Mesenchymal stem cell (in vitro differentiated cells and primary cell): Measurements from ENCODE around the gene OPCML. TPM values are rescaled to one million over a fixed set of nuclear protein-coding genes. Genes with fewer than 3 reads are reported as not detected.

Experiments
- DNase-seq: peaks from one replicate; pipeline ENCODE4 v3.0.0-alpha.2; 2013
- H2AFZ ChIP-seq: one replicate; pipeline ENCODE4 v1.6.1; 2013; ENCODE audit warnings: low read depth, mild to moderate bottlenecking, control low read depth, inconsistent platforms, low read length, moderate library complexity
- H2AK5ac ChIP-seq: 2 replicates; pipeline ENCODE4 v1.6.1; 2013; ENCODE audit warnings: low read length, moderate library complexity, mild to moderate bottlenecking, inconsistent platforms; ENCODE audit not compliant: severe bottlenecking
- H2BK120ac ChIP-seq: one replicate; pipeline ENCODE4 v1.6.1; 2013; ENCODE audit warnings: low read depth, mild to moderate bottlenecking, inconsistent platforms, low read length, moderate library complexity
- H2BK12ac ChIP-seq, 2 experiments: one replicate each; pipeline ENCODE4 v1.6.1; 2013; ENCODE audit warnings: inconsistent platforms in 2 of 2, low read length in 2 of 2, mild to moderate bottlenecking in 2 of 2, moderate library complexity in 2 of 2, control low read depth in 1 of 2
- H2BK15ac ChIP-seq: one replicate; pipeline ENCODE4 v1.6.1; 2013; ENCODE audit warnings: mild to moderate bottlenecking, low read depth, inconsistent platforms; ENCODE audit not compliant: poor library complexity, severe bottlenecking
- H2BK5ac ChIP-seq: 2 replicates; pipeline ENCODE4 v1.6.1; 2013; ENCODE audit warnings: low read depth, mild to moderate bottlenecking, low read length, control low read depth, inconsistent platforms; ENCODE audit not compliant: poor library complexity, severe bottlenecking
- H3K14ac ChIP-seq, 2 experiments: one replicate each; pipeline ENCODE4 v1.6.1; 2013; ENCODE audit warnings: inconsistent platforms in 2 of 2, low read length in 2 of 2, control low read depth in 1 of 2, mild to moderate bottlenecking in 1 of 2, moderate library complexity in 1 of 2
- H3K18ac ChIP-seq, 2 experiments: one replicate each; pipeline ENCODE4 v1.6.1; 2013; ENCODE audit warnings: inconsistent platforms in 2 of 2, low read length in 2 of 2, control low read depth in 1 of 2, low read depth in 1 of 2, mild to moderate bottlenecking in 1 of 2
- H3K23ac ChIP-seq, 2 experiments: one replicate each; pipeline ENCODE4 v1.6.1; 2013; ENCODE audit warnings: inconsistent platforms in 2 of 2, low read length in 2 of 2, mild to moderate bottlenecking in 2 of 2, moderate library complexity in 2 of 2, control low read depth in 1 of 2
- H3K27ac ChIP-seq: 2 replicates; pipeline ENCODE4 v1.5.1; 2013; ENCODE audit warnings: mild to moderate bottlenecking, moderate library complexity, low read length, control low read depth, inconsistent platforms; ENCODE audit not compliant: poor library complexity, severe bottlenecking
- H3K27me3 ChIP-seq, 2 experiments: 2 replicates each; pipeline versions ENCODE4 v1.6.1 to v1.7.0; 2013; ENCODE audit warnings: low read length in 2 of 2, mild to moderate bottlenecking in 2 of 2, moderate library complexity in 2 of 2, control low read depth in 1 of 2, inconsistent platforms in 1 of 2; ENCODE audit not compliant: control insufficient read depth in 1 of 2, insufficient read depth in 1 of 2
- H3K36me3 ChIP-seq, 2 experiments: 2 replicates each; pipeline versions ENCODE4 v1.6.1 to v1.7.0; 2013; ENCODE audit warnings: low read length in 2 of 2, control low read depth in 1 of 2, inconsistent platforms in 1 of 2, low read depth in 1 of 2, mild to moderate bottlenecking in 1 of 2; ENCODE audit not compliant: insufficient read depth in 2 of 2, control insufficient read depth in 1 of 2
- H3K4ac ChIP-seq, 2 experiments: one replicate each; pipeline ENCODE4 v1.6.1; 2013; ENCODE audit warnings: inconsistent platforms in 2 of 2, low read length in 2 of 2, mild to moderate bottlenecking in 2 of 2, moderate library complexity in 2 of 2, control low read depth in 1 of 2, low read depth in 1 of 2
- H3K4me1 ChIP-seq: 2 replicates; pipeline ENCODE4 v1.6.1; 2013; ENCODE audit warnings: low read depth, low read length, control low read depth; ENCODE audit not compliant: control insufficient read depth, insufficient read depth
- H3K4me2 ChIP-seq: 2 replicates; pipeline ENCODE4 v1.6.1; 2013; ENCODE audit warnings: low read length, mild to moderate bottlenecking, inconsistent platforms; ENCODE audit not compliant: poor library complexity, severe bottlenecking
- H3K4me3 ChIP-seq, 2 experiments: 2 replicates each; pipeline versions ENCODE4 v1.5.1 to v1.7.0; 2013; ENCODE audit warnings: low read length in 2 of 2, mild to moderate bottlenecking in 2 of 2, control low read depth in 1 of 2, low read depth in 1 of 2; ENCODE audit not compliant: insufficient read depth in 1 of 2
- H3K79me1 ChIP-seq: replicated peaks from 2 replicates; pipeline ENCODE4 v1.6.1; 2013; ENCODE audit warnings: mild to moderate bottlenecking, control low read depth, low read length, inconsistent platforms; ENCODE audit not compliant: poor library complexity, severe bottlenecking
- H3K9ac ChIP-seq: 2 replicates; pipeline ENCODE4 v1.7.0; 2013; ENCODE audit warnings: mild to moderate bottlenecking, low read length, moderate library complexity
- H3K9me3 ChIP-seq: 2 replicates; pipeline ENCODE4 v1.7.0; 2013; ENCODE audit warnings: mild to moderate bottlenecking, low read length; ENCODE audit not compliant: control insufficient read depth
- H4K8ac ChIP-seq: one replicate; pipeline ENCODE4 v1.6.1; 2013; ENCODE audit warnings: inconsistent platforms, mild to moderate bottlenecking, low read length, moderate library complexity
- H4K91ac ChIP-seq: one replicate; pipeline ENCODE4 v1.6.1; 2013; ENCODE audit warnings: mild to moderate bottlenecking, low read length, inconsistent platforms
- WGBS: methylation state at CpG from one replicate; pipeline ENCODE4 v1.1.7; 2013; ENCODE audit warnings: mixed read lengths; 5-methylcytosine and 5-hydroxymethylcytosine counted together
- polyA plus RNA-seq, 2 experiments: library from polyadenylated mRNA; stranded (reverse); fragments of 200-250 nt; gene quantifications; one replicate each; pipeline ENCODE4 v1.2.3, GENCODE V29; 2013

OPCML gene
- polyA plus RNA-seq (2013, experiment 1 of 2) = 0.01 TPM
- 0.10 TPM for polyA plus RNA-seq (2013, experiment 2 of 2)

- no peak for DNase-seq
- Histone ChIP-seq H4K91ac (peak within 1 kb of the TSS; percentile 41), H2AFZ (no peak within 1 kb of the TSS), H3K23ac (no peak within 1 kb of the TSS), H3K14ac (no peak within 1 kb of the TSS), H3K18ac (no peak within 1 kb of the TSS), H3K4me2 (no peak within 1 kb of the TSS), H3K36me3 (no peaks in the 10 kb centered on the region), H3K4me1 (no peaks in the 10 kb centered on the region), H2BK12ac (no peak within 1 kb of the TSS), H2BK120ac (no peak within 1 kb of the TSS), H3K4ac (no peak within 1 kb of the TSS), H4K8ac (no peak within 1 kb of the TSS), H3K4me3 (no peak within 1 kb of the TSS), H3K9ac (no peak within 1 kb of the TSS), H2BK15ac (no peak within 1 kb of the TSS), H3K27me3 (peaks cover 0 to 26% of the 10 kb centered on the region in 2 experiments), H3K79me1 (no peaks in the 10 kb centered on the region), H2BK5ac (no peak within 1 kb of the TSS), H3K9me3 (no peaks in the 10 kb centered on the region), H2AK5ac (no peak within 1 kb of the TSS), H3K27ac (no peak within 1 kb of the TSS)
- 3% methylated on average over 25 of the region's 27 CpGs for WGBS
Observed at GRCh38 chr11:133531971-133532651, at the start of gene OPCML. OPCML (minus strand) TSS chr11:133532501.

GRCh38 chr11:133581091-133581490 is 48.8 kb upstream of the OPCML start:
- H3K27ac ChIP-seq = no peak overlapping the region
- H3K36me3 ChIP-seq = no peaks in the 10 kb centered on the region
- no peak overlapping the region for H2BK12ac ChIP-seq
- H3K4me2 ChIP-seq = no peak overlapping the region
- no peaks in the 10 kb centered on the region for H3K27me3 ChIP-seq
- no peak overlapping the region for H2BK15ac ChIP-seq
- no peak overlapping the region for H2BK5ac ChIP-seq
- no peak overlapping the region for H3K18ac ChIP-seq
- H2BK120ac ChIP-seq = no peak overlapping the region
- H2AFZ ChIP-seq = no peak overlapping the region
- 77% methylated on average over 6 of the region's 6 CpGs for WGBS
- DNase-seq = no peak
- H3K79me1 ChIP-seq = no peaks in the 10 kb centered on the region
- no peak overlapping the region for H3K4me3 ChIP-seq
- H4K8ac ChIP-seq = no peak overlapping the region
- no peaks in the 10 kb centered on the region for H3K9me3 ChIP-seq
- H3K4me1 ChIP-seq = no peaks in the 10 kb centered on the region
- no peak overlapping the region for H2AK5ac ChIP-seq
- H3K4ac ChIP-seq = no peak overlapping the region
- H3K9ac ChIP-seq = no peak overlapping the region
- no peak overlapping the region for H4K91ac ChIP-seq
- no peak overlapping the region for H3K14ac ChIP-seq
- H3K23ac ChIP-seq = no peak overlapping the region

- Histone ChIP-seq H2BK15ac (no peak overlapping the region), H2BK5ac (no peak overlapping the region), H3K9ac (no peak overlapping the region), H3K18ac (no peak overlapping the region), H2BK120ac (no peak overlapping the region), H3K27me3 (no peaks in the 10 kb centered on the region), H3K4ac (no peak overlapping the region), H3K27ac (no peak overlapping the region), H3K36me3 (no peaks in the 10 kb centered on the region), H3K23ac (no peak overlapping the region), H3K4me1 (no peaks in the 10 kb centered on the region), H4K91ac (no peak overlapping the region), H3K4me3 (no peak overlapping the region), H3K9me3 (no peaks in the 10 kb centered on the region), H4K8ac (no peak overlapping the region), H3K14ac (no peak overlapping the region), H3K4me2 (no peak overlapping the region), H3K79me1 (no peaks in the 10 kb centered on the region), H2AFZ (no peak overlapping the region), H2AK5ac (no peak overlapping the region), H2BK12ac (no peak overlapping the region)
- 62% methylated on average over 37 of the region's 38 CpGs for WGBS
- no peak for DNase-seq
Observed at GRCh38 chr11:133579165-133580031, 47.1 kb upstream of the OPCML start.

GRCh38 chr11:133577403-133577802 is 45.1 kb upstream of the OPCML start:
- no peaks in the 10 kb centered on the region for H3K4me1 ChIP-seq
- DNase-seq = no peak
- H3K79me1 ChIP-seq = no peaks in the 10 kb centered on the region
- H4K8ac ChIP-seq = no peak overlapping the region
- H3K23ac ChIP-seq = no peak overlapping the region
- no peak overlapping the region for H3K14ac ChIP-seq
- no peak overlapping the region for H2BK120ac ChIP-seq
- H2AFZ ChIP-seq = no peak overlapping the region
- H3K4me2 ChIP-seq = no peak overlapping the region
- no peak overlapping the region for H2BK5ac ChIP-seq
- 80% methylated on average over 2 of the region's 3 CpGs for WGBS
- H3K27me3 ChIP-seq = no peaks in the 10 kb centered on the region
- no peak overlapping the region for H3K9ac ChIP-seq
- H2BK12ac ChIP-seq = no peak overlapping the region
- H4K91ac ChIP-seq = no peak overlapping the region
- no peak overlapping the region for H3K4me3 ChIP-seq
- no peak overlapping the region for H3K18ac ChIP-seq
- no peak overlapping the region for H3K27ac ChIP-seq
- no peaks in the 10 kb centered on the region for H3K36me3 ChIP-seq
- H2BK15ac ChIP-seq = no peak overlapping the region
- no peak overlapping the region for H3K4ac ChIP-seq
- no peak overlapping the region for H2AK5ac ChIP-seq
- no peaks in the 10 kb centered on the region for H3K9me3 ChIP-seq
